Activated naive CD8-positive, alpha-beta T cell (primary cell): ENCODE data around the gene CDC123.
"Not testable (repeated sequence)": the region's sequence is repeated elsewhere in the genome, so short reads cannot be mapped to it uniquely, and the experiment has no call there.

Experiments used
- H3K27ac Mint-ChIP-seq: one replicate; pipeline ENCODE4 v1.8.0; 2021; ENCODE audit warnings: mixed read lengths
- H3K27me3 Mint-ChIP-seq: one replicate; pipeline ENCODE4 v1.8.0; 2021; ENCODE audit warnings: mixed read lengths
- H3K36me3 Mint-ChIP-seq: one replicate; pipeline ENCODE4 v1.8.0; 2021; ENCODE audit warnings: mixed read lengths
- H3K4me1 Mint-ChIP-seq: one replicate; pipeline ENCODE4 v1.8.0; 2021; ENCODE audit warnings: low read depth, mixed read lengths
- H3K4me3 Mint-ChIP-seq: one replicate; pipeline ENCODE4 v1.8.0; 2021; ENCODE audit warnings: mild to moderate bottlenecking, mixed read lengths
- H3K9me3 Mint-ChIP-seq: one replicate; pipeline ENCODE4 v1.8.0; 2021; ENCODE audit warnings: low read depth, mixed read lengths

CDC123 gene

GRCh38 chr10:12264204-12264940 is 68.4 kb downstream of the CDC123 start:
- H3K9me3 Mint-ChIP-seq: no peaks in the 10 kb centered on the region
- peaks cover 2% of the 10 kb centered on the region for H3K36me3 Mint-ChIP-seq
- peak overlapping the region; percentile 77 for H3K4me3 Mint-ChIP-seq
- H3K4me1 Mint-ChIP-seq: peaks cover 6% of the 10 kb centered on the region
- H3K27me3 Mint-ChIP-seq: no peaks in the 10 kb centered on the region
- H3K27ac Mint-ChIP-seq: peak overlapping the region; percentile 37

DNA sequence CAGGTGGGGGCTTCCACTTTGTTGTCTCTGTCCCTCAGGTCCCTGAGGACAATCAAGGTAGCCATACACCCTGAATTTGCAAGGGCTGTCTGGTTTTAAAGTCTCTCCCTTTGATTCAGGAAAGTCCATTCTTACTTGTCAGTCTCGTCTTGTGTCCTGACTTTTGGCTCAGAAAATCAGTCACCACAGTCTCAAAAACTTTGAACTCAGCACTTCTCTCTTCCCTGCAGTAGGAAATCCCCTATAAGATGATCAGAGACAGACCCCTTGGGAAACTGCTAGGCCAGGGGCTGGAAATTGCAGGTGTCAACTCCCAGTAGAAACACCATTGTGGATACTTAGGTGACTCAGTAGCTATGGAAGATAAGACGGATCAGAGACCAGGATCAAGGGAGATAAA is 73.1 kb downstream of the CDC123 start:
- H3K36me3 Mint-ChIP-seq: no peaks in the 10 kb centered on the region
- no peaks in the 10 kb centered on the region for H3K9me3 Mint-ChIP-seq
- H3K27me3 Mint-ChIP-seq: no peaks in the 10 kb centered on the region
- no peak overlapping the region for H3K4me3 Mint-ChIP-seq
- peaks cover 6% of the 10 kb centered on the region for H3K4me1 Mint-ChIP-seq
- no peak overlapping the region for H3K27ac Mint-ChIP-seq

DNA sequence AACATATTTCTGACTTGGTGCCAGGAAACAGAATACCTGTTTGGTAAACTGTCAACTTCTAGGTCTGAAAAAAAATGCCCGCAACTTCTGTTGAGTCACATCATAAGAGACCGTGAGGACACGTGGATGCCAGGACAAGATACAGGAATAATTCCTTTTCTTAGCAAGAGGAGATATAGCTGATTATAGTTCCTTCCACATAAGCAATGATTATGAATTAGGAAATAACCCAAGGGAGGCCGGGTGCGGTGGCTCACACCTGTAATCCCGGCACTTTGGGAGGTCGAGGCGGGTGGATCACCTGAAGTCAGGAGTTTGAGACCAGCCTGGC is 75.2 kb downstream of the CDC123 start:
- no peak overlapping the region for H3K4me3 Mint-ChIP-seq
- H3K4me1 Mint-ChIP-seq: no peaks in the 10 kb centered on the region
- H3K9me3 Mint-ChIP-seq: no peaks in the 10 kb centered on the region
- no peaks in the 10 kb centered on the region for H3K36me3 Mint-ChIP-seq
- H3K27me3 Mint-ChIP-seq: no peaks in the 10 kb centered on the region
- H3K27ac Mint-ChIP-seq: no peak overlapping the region

DNA sequence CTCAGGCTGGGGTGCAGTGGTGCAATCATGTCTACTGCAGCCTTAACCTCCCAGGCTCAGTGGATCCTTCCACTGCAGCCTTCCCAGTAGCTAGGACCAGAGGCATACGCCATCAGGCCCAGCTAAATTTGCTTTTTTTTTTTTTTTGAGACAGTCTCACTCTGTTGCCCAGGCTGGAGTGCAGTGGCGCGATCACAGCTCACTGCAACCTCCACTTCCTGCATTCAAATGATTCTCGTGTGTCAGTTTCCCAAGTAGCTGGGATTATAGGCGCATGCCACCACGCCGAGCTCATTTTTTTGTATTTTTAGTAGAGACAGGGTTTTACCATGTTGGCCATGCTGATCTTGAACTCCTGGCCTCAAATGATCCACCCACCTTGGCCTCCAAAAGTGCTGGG is 81.9 kb downstream of the CDC123 start:
- not testable (repeated sequence) for H3K27ac Mint-ChIP-seq, H3K4me1 Mint-ChIP-seq, H3K36me3 Mint-ChIP-seq, H3K9me3 Mint-ChIP-seq, H3K27me3 Mint-ChIP-seq, H3K4me3 Mint-ChIP-seq

DNA sequence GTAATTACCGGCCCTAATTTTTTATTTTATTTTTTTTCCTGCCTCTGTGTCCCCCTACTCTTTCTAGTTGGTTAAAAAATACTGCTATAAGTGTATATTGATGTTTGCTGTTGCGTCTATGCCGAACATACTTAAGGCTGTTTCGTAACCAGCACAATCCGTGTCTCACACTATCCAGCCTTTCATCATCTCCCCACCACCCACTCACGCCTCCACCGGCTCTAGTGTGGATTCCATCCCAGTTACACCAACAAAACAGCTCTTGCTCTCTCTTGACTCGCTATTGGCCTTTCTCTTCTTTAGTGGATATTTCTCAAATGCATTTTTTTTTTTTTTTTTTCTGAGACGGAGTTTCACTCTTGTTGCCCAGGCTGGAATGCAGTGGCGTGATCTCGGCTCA is 83.3 kb downstream of the CDC123 start:
- Mint-ChIP-seq H3K36me3 (peaks cover 3% of the 10 kb centered on the region), H3K4me1 (no peaks in the 10 kb centered on the region), H3K27me3 (no peaks in the 10 kb centered on the region), H3K27ac (no peak overlapping the region), H3K4me3 (no peak overlapping the region), H3K9me3 (no peaks in the 10 kb centered on the region)

DNA sequence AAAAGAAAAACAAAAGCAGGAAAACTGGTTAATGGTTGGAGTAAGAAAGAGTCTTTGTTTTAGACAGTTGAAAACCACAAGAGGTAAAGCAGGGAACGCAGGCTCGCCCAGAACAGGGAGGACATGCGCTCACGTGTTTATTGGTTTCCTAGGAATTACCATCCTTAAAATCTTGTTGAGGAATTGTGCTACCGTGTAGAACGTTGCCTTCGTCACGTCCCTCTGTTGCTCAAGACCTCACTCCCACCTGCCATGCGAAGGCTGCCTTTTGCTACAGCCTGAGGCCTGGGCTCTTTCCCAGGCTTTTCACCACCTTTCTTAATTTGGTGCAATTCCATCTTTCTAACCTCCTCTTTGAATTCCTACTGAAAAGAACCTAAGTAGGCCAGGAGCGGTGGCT is 91.8 kb downstream of the CDC123 start:
- Mint-ChIP-seq H3K9me3 (no peaks in the 10 kb centered on the region), H3K4me1 (no peaks in the 10 kb centered on the region), H3K4me3 (no peak overlapping the region), H3K27ac (no peak overlapping the region), H3K27me3 (no peaks in the 10 kb centered on the region), H3K36me3 (peaks cover 3% of the 10 kb centered on the region)

GRCh38 chr10:12297784-12298183 is 101.8 kb downstream of the CDC123 start:
- H3K4me1 Mint-ChIP-seq, H3K36me3 Mint-ChIP-seq, H3K4me3 Mint-ChIP-seq, H3K27me3 Mint-ChIP-seq, H3K9me3 Mint-ChIP-seq, H3K27ac Mint-ChIP-seq: not testable (repeated sequence)

DNA sequence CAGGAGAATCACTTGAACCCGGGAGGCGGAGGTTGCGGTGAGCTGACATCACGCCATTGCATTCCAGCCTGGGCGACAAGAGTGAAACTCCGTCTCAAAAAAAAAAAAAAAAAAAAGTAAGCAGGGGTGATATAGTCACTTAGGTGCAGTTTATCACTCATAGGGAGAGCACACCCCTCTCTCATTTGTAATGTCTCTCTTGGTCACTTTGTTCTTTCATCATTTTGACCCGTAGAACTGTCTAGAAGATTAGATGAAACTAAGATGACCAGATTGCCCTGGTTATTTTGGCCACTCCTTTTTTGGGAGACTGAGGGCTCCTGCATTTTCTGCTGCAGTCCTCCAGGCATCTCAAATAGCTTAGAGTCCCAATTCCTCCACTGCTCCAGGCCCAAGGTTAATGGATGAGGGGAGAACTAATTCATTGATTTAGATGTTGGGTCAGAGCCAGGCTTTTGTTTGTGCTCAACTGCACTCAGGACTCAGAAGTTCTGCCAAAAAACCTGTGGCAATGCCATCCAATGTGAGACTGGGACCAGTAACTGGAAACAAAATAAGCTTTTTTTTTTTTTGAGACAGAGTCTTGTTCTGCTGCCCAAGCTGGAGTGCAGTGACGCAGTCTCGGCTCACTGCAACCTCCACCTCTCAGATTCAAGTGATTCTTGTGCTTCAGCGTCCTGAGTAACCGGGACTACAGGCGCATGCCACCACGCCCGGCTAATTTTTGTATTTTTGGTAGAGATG is 103.4 kb downstream of the CDC123 start:
- Mint-ChIP-seq H3K4me3 (no peak overlapping the region), H3K27me3 (no peaks in the 10 kb centered on the region), H3K9me3 (no peaks in the 10 kb centered on the region), H3K27ac (no peak overlapping the region), H3K36me3 (no peaks in the 10 kb centered on the region), H3K4me1 (no peaks in the 10 kb centered on the region)
